GM18867 (cell line): ENCODE results near the gene KCNJ16.

ENCODE experiments used
- ATAC-seq: cut with Tn5 transposase; IDR thresholded peaks from one replicate; pipeline ENCODE4 v1.9.1; 2021; ENCODE audit warnings: mild to moderate bottlenecking, moderate library complexity; ENCODE audit not compliant: unreplicated experiment

The KCNJ16 gene

GRCh38 chr17:70095455-70095854, 20.4 kb downstream of the KCNJ16 start:
- ATAC-seq = no peak

DNA sequence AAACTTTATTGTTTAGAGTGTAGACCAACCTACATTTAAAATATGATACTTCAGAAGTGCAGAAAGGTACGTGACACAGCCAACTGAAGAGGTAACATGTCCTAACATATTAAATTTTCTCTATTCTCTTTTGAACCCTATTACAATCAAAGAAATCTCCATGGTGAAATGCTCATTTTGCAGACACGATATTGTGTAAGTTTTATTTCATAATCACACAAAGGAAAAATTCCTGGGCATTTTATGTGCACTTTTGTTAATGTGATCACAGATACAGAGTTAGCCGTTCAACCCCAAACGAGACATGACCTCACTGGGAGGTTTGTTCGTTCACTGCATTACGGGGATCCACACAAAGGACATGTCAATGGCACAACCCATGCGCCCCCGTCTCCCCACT, 21.8 kb downstream of the KCNJ16 start:
- ATAC-seq = no peak

DNA sequence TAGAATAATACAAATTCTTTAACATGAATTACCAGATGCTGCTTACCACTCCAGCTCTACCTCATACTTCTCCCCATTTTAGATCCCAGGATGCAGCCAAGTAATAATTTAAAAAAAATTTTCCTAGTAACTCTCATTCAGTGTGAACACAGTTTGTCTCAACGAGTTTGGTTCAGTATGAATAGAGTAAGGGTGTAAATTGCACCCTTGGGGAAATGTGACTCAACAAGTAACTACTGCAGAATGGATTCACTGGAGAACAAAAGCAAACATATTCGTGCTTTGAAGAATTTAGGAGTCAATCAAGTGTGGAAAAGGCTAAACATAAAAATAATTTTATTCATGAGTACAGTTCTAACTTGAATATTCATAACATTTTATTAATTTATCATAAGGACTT, 23.0 kb downstream of the KCNJ16 start:
- no peak for ATAC-seq

DNA sequence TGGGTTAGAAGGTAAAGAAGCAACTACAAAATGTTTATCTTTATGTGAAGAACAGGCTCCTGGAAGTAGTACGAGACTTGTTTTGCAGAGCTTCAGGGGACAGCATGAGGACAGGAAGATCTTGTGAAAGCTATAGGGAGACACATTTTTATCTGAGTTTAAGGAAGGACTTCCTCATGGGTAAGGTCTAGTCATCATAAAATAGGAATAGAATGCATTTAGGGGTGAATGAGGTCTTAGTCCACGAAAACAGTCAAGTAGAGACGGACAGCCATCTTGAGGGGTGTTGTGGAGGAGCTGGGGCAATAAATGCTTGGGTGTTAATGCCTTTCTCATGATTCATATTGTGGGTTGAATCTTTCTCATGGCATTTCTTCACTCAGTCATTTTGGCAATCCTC, 24.3 kb downstream of the KCNJ16 start:
- no peak for ATAC-seq

- ATAC-seq = no peak
Observed at GRCh38 chr17:70099884-70100283, 24.9 kb downstream of the KCNJ16 start.

DNA sequence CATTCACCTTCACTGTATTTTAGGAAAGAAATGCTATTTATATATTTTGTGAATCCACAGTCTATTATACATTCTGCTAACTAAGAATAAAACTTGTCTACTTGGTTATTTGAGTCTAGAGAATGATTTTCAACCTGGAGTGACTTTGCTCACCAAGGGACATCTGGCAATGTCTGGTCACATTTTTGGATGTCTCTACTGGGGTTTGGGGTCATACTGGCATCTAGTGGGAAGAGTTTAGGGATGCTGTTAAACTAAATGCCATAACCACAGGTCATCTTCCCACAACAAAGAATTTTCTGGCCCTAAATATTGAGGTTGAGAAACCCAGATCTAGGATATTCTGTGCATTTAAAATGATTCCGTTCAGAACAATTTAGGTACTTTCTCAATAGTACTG, 26.0 kb downstream of the KCNJ16 start:
- ATAC-seq = no peak

GRCh38 chr17:70102531-70102930, 27.5 kb downstream of the KCNJ16 start:
- ATAC-seq = no peak

GRCh38 chr17:70104791-70105523, 29.9 kb downstream of the KCNJ16 start:
- no peak for ATAC-seq

DNA sequence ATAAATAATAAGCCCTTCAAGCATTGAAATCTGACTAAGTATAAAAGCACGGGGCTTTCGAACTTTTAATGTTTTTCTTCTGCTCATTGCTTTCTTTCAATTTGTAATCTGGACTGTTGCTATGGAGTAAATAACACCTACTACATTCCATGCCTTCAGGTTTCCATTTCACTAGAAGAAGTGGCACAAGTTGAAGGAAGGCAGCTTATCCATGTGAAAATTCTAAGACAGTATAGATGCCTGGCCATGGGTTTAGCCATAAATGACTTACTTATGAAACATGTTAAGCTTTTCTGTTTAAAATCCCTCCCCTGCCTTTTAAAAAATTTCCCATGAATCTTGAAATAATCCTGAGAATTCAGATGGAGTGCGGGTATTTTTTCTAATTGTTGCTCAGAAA, 30.6 kb downstream of the KCNJ16 start:
- ATAC-seq = no peak

- ATAC-seq = no peak
Observed at GRCh38 chr17:70106551-70106950, 31.5 kb downstream of the KCNJ16 start.

DNA sequence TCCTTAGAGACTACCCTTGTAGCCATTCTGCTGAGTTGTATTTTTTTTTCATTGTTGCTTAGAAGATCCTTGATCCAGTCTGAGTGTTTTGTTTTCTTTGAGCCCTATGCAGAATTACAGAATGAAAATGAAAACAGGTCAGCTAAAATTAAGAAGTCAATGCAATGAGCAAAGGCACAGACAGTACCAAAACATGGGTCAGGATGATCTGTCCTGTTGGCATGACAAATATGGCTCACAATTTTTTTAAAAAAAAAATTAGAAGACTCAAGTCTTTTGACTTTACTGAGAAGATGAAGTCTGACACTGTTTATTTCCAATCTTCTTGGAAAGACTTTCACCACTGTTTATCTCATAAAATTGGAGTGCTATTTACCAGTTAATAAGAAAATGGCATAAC, 32.4 kb downstream of the KCNJ16 start:
- no peak for ATAC-seq

DNA sequence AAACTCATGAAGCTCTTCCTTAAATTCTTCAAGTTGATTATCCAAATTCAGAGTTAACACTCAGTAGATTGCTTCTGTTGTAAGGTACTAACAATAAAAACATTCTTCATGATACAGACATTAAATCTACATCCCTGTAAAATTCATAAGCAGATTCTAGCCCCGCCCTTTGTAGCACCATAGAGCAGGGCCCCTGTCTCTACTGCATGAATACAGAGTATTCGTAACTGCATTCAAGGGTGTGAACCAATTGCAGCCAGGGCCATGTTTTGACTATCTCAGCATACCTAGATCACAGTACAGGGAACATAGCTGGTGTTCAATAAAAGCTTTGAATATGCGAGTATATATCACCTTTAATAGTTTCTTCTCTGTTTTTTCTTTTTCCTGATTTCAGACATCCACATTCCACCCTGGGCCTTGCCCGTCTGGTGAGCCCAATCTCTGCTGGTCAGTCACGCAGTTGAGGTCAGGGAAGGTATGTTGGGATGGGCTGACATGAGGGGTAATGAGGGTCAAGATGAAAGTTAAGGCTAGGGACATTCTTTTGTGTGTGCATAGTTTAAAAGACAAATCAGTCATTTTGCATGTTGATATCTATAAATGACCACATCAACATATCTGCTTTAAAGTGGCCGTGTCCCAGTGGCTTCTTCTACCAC, 33.0 kb downstream of the KCNJ16 start:
- no peak for ATAC-seq

DNA sequence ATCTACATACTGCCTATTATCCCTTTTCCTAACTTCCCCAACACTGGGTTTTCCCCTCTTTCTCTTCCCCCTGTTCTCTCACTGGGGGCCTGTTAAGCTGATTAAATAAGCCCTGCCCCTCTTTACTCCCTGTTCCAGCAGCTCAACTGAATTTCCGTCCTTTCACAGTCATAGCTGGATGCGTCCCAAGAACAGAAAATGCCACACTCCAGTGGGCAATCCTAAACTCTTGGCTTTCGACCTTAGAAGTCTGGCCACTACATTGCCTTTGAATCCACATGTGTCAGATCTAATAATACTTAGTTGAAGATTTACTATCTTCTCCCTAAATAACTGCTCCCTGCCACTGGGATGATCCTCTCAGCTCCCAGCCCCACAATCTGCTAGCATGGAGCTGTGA, 34.5 kb downstream of the KCNJ16 start:
- ATAC-seq = no peak

DNA sequence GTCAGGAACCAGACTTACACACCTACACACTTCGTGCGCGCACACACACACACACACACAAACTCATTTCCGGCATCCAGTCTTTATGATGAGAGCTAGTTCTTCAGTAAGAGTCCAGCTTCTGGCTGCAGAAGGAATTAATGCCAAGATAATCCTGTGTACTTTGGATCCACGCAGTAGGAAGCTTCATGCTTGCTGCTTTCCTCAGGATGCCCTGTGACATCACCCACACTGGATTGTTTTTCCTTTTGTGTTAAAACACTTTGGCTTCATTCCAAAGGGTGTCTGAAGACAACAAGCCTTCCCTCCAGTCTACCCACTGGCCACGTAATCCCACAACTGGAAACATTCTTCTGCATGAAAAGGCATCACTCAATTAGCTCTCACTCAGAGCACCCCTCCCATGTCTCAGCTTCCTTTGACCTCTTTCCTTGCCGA, 35.4 kb downstream of the KCNJ16 start:
- no peak for ATAC-seq

GRCh38 chr17:70111201-70111600, 36.2 kb downstream of the KCNJ16 start:
- no peak for ATAC-seq

GRCh38 chr17:70114405-70114804, 39.4 kb downstream of the KCNJ16 start:
- no peak for ATAC-seq

- no peak for ATAC-seq
Observed at GRCh38 chr17:70115126-70115525, 40.1 kb downstream of the KCNJ16 start.

GRCh38 chr17:70116919-70117318, 41.9 kb downstream of the KCNJ16 start:
- ATAC-seq = no peak

- no peak for ATAC-seq
Observed at GRCh38 chr17:70119545-70119944, 44.5 kb downstream of the KCNJ16 start.

DNA sequence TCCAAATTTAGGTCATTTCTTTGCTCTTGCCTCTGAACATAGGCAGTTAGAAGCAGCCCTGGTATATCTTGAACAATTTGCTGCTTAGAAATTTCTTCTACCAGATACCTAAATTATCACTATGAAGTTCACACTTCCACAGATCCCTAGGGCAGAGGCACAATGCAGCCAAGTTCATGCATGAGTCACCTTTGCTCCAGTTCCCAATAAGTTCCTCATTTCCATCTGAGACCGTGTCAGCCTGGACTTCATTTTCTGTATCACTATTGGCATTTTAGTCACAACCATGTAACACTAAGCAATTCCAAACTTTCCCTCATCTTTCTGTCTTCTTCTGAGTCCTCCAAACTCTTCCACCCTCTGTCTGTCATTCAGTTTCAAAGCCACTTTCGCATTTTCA, 45.0 kb downstream of the KCNJ16 start:
- ATAC-seq = no peak

GRCh38 chr17:70120425-70120824, 45.4 kb downstream of the KCNJ16 start:
- ATAC-seq = no peak

DNA sequence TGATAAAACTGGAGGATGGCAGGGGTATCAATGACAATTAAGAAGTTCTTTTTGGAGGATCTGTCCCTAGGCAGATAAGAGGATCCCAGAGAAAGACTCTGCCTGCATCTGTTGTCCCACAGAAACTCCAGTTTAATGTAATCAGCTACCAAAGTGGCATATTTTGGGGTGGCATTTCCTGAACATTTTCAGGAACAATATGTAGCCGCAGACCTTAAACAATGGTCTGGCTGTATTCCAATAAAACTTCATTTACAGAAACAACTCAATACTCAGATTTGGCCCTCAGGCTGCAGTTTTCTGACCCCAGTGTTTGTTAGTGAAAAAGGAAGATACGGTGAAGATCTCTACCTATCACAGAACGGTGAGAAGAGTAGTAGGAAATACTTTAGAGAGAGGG, 46.1 kb downstream of the KCNJ16 start:
- no peak for ATAC-seq

- ATAC-seq = no peak
Observed at GRCh38 chr17:70123193-70123592, 48.2 kb downstream of the KCNJ16 start.
